ENCODE measurements around the gene PPT2.
"Not testable (repeated sequence)": the region's sequence is repeated elsewhere in the genome, so short reads cannot be mapped to it uniquely, and the experiment has no call there.

- TF ChIP-seq JUN (IDR thresholded peaks at IDR 0.05); CBX2 (IDR thresholded peaks at IDR 0.05; ENCODE audit: borderline replicate concordance, low read depth); RNF2 (IDR thresholded peaks at IDR 0.05; ENCODE audit: borderline replicate concordance, low read depth); RARB (CRISPR knock-in tag; IDR thresholded peaks at IDR 0.05); CHD2 (IDR thresholded peaks at IDR 0.05; ENCODE audit: low read length, partially characterized antibody): not testable (repeated sequence)
- TF ChIP-seq, protein P1, sequence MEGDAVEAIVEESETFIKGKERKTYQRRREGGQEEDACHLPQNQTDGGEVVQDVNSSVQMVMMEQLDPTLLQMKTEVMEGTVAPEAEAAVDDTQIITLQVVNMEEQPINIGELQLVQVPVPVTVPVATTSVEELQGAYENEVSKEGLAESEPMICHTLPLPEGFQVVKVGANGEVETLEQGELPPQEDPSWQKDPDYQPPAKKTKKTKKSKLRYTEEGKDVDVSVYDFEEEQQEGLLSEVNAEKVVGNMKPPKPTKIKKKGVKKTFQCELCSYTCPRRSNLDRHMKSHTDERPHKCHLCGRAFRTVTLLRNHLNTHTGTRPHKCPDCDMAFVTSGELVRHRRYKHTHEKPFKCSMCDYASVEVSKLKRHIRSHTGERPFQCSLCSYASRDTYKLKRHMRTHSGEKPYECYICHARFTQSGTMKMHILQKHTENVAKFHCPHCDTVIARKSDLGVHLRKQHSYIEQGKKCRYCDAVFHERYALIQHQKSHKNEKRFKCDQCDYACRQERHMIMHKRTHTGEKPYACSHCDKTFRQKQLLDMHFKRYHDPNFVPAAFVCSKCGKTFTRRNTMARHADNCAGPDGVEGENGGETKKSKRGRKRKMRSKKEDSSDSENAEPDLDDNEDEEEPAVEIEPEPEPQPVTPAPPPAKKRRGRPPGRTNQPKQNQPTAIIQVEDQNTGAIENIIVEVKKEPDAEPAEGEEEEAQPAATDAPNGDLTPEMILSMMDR (IDR thresholded peaks at IDR 0.05), result not testable (repeated sequence)
Measured at GRCh38 chr6:32211432-32211831, 57.5 kb downstream of the PPT2 start.

Measured in A549 (cell line).